Fibroblast of the aortic adventitia (primary cell): Measurements from ENCODE around the gene DBNL. TPM values are rescaled to one million over a fixed set of nuclear protein-coding genes. Genes with fewer than 3 reads are reported as not detected.

Source experiments
- DNase-seq: peaks from one replicate; pipeline ENCODE4 v3.0.0-alpha.2; 2010; ENCODE audit warnings: low read depth
- H3K4me3 ChIP-seq: 2 replicates; pipeline ENCODE4 v1.5.1; 2011; ENCODE audit warnings: low read depth, mild to moderate bottlenecking, control low read depth, low read length, moderate library complexity
- total RNA-seq: library from RNA; depleted of rRNA; stranded (reverse); fragments of >200 nt; gene quantifications from 2 replicates; pipeline ENCODE4 v1.2.3, GENCODE V29; 2012; ENCODE audit warnings: low replicate concordance
- TF ChIP-seq, protein P1 (sequence below): IDR thresholded peaks from 2 replicates; pipeline ENCODE4 v1.5.1; 2011; ENCODE audit warnings: mild to moderate bottlenecking, low read length, control low read depth, inconsistent platforms; ENCODE audit not compliant: insufficient read depth

Gene DBNL
- total RNA-seq, 1 donor: 110 TPM

DNA sequence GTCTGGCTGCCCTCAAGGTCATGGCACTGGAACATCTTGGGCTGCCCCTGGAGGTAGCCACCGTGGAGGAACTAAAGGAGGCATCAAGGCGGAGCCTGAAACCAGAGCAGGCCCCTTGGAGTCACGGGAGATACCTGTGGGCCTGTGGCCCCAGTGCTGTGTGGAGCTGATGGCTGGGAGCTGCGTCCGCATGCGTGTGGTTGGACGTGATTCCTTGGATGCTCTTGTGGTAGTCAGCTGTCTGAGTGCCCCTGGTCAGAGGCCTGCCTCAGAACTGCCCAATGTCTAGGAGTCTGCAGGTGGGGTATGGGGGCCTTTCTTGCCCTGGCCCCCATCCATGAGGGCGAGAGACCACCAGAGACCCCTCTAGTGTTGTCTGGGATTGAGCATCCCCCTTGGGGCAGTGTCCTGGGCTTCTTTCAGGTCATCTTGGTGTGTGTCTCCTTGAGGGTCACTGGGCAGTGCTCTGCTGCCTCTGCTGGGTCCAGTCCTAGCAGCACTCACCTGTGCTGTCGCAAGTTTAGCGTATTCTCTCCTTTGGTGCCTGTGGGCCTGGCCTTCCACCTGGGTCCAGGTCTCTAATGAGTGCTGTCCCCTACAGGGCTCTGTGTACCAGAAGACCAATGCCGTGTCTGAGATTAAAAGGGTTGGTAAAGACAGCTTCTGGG is 12.8 kb downstream of the DBNL start:
- H3K4me3 ChIP-seq: no peak overlapping the region
- no peak for DNase-seq
- TF ChIP-seq, protein P1, sequence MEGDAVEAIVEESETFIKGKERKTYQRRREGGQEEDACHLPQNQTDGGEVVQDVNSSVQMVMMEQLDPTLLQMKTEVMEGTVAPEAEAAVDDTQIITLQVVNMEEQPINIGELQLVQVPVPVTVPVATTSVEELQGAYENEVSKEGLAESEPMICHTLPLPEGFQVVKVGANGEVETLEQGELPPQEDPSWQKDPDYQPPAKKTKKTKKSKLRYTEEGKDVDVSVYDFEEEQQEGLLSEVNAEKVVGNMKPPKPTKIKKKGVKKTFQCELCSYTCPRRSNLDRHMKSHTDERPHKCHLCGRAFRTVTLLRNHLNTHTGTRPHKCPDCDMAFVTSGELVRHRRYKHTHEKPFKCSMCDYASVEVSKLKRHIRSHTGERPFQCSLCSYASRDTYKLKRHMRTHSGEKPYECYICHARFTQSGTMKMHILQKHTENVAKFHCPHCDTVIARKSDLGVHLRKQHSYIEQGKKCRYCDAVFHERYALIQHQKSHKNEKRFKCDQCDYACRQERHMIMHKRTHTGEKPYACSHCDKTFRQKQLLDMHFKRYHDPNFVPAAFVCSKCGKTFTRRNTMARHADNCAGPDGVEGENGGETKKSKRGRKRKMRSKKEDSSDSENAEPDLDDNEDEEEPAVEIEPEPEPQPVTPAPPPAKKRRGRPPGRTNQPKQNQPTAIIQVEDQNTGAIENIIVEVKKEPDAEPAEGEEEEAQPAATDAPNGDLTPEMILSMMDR: no peak

- TF ChIP-seq, protein P1: no peak
- no peak overlapping the region for H3K4me3 ChIP-seq
- DNase-seq: no peak
Observed at GRCh38 chr7:44057849-44058758, 13.6 kb downstream of the DBNL start.

GRCh38 chr7:44058759-44059218 is 14.3 kb downstream of the DBNL start:
- H3K4me3 ChIP-seq: no peak overlapping the region
- DNase-seq: no peak
- TF ChIP-seq, protein P1: no peak

- H3K4me3 ChIP-seq: no peak overlapping the region
- TF ChIP-seq, protein P1: no peak
- DNase-seq: no peak
Observed at GRCh38 chr7:44059219-44060090, 15.0 kb downstream of the DBNL start.

- TF ChIP-seq, protein P1: no peak
- no peak overlapping the region for H3K4me3 ChIP-seq
- no peak for DNase-seq
Observed at GRCh38 chr7:44060091-44060947, 15.8 kb downstream of the DBNL start.
